HG03432 (cell line): ENCODE data around the gene UBQLN4.

ENCODE experiments used
- ATAC-seq: cut with Tn5 transposase; IDR thresholded peaks from one replicate; pipeline ENCODE4 v1.9.1; 2021; ENCODE audit warnings: mild to moderate bottlenecking, moderate library complexity; ENCODE audit not compliant: unreplicated experiment

The UBQLN4 gene

GRCh38 chr1:156020293-156021092 lies 33.1 kb downstream of the UBQLN4 start, which contains the start of gene SSR2:
TSS of gene SSR2 (minus strand) at chr1:156020951. CDS start at chr1:156020167, 784 bp downstream.
- peak; percentile 98 for ATAC-seq

GRCh38 chr1:156019946-156020292 lies 33.7 kb downstream of the UBQLN4 start:
- no peak for ATAC-seq

- ATAC-seq = no peak
These were observed 38.8 kb downstream of the UBQLN4 start for GRCh38 chr1:156014829-156015228.

GRCh38 chr1:156012051-156012817 lies 41.4 kb downstream of the UBQLN4 start:
- ATAC-seq = peak; percentile 85

- ATAC-seq = no peak
These were observed 44.2 kb downstream of the UBQLN4 start for GRCh38 chr1:156009404-156009803.

- no peak for ATAC-seq
These were observed 46.8 kb downstream of the UBQLN4 start for GRCh38 chr1:156006666-156007376.

- no peak for ATAC-seq
These were observed 48.6 kb downstream of the UBQLN4 start for GRCh38 chr1:156004843-156005584.

GRCh38 chr1:156003923-156004188 lies 49.7 kb downstream of the UBQLN4 start:
- no peak for ATAC-seq

GRCh38 chr1:156002188-156002911 lies 51.2 kb downstream of the UBQLN4 start:
- ATAC-seq = no peak

- no peak for ATAC-seq
These were observed 51.9 kb downstream of the UBQLN4 start for GRCh38 chr1:156001662-156002171.

GRCh38 chr1:156001021-156001661 lies 52.5 kb downstream of the UBQLN4 start:
- no peak for ATAC-seq

- ATAC-seq = no peak
These were observed 53.6 kb downstream of the UBQLN4 start for GRCh38 chr1:155999964-156000363.

GRCh38 chr1:155996166-155996565 lies 57.4 kb downstream of the UBQLN4 start:
- ATAC-seq = no peak

GRCh38 chr1:155993595-155993994 lies 60.0 kb downstream of the UBQLN4 start:
- ATAC-seq = no peak

- ATAC-seq = no peak
These were observed 63.4 kb downstream of the UBQLN4 start for GRCh38 chr1:155990005-155990739.

- ATAC-seq = peak; percentile 60
These were observed 64.2 kb downstream of the UBQLN4 start for GRCh38 chr1:155989242-155990004.
